Measurements from ENCODE around the gene ROS1. TPM values are rescaled to one million over a fixed set of nuclear protein-coding genes. Genes with fewer than 3 reads are reported as not detected.
A peak's percentile ranks its signal among the peaks of the same experiment; 100 is the strongest.

The ROS1 gene
- total RNA-seq, 2 donors from 2014 or later: not detected

- Mint-ChIP-seq H3K36me3 (no peaks in the 10 kb centered on the region), H3K27ac (no peak overlapping the region), H3K4me3 (no peak overlapping the region), H3K9me3 (no peaks in the 10 kb centered on the region), H3K4me1 (ENCODE audit: low read depth in 2 of 2) (no peaks in the 10 kb centered on the region), H3K27me3 (peaks cover 14 to 26% of the 10 kb centered on the region in 2 donors)
- ATAC-seq (no peak), DNase-seq (ENCODE audit: low spot score) (no peak)
These were observed 81.1 kb downstream of the ROS1 start for GRCh38 chr6:117344444-117345291.

GRCh38 chr6:117338567-117338966 is 87.2 kb downstream of the ROS1 start:
- no peak for ATAC-seq
- DNase-seq (ENCODE audit: low spot score): no peak
- no peaks in the 10 kb centered on the region for H3K36me3 Mint-ChIP-seq
- peaks cover 14 to 33% of the 10 kb centered on the region in 2 donors for H3K27me3 Mint-ChIP-seq
- no peak overlapping the region for H3K4me3 Mint-ChIP-seq
- H3K9me3 Mint-ChIP-seq: no peaks in the 10 kb centered on the region
- H3K4me1 Mint-ChIP-seq (ENCODE audit: low read depth in 2 of 2): no peaks in the 10 kb centered on the region
- no peak overlapping the region for H3K27ac Mint-ChIP-seq

- ATAC-seq: no peak
- no peak overlapping the region for H3K27ac Mint-ChIP-seq
- peaks cover 20 to 31% of the 10 kb centered on the region in 2 donors for H3K27me3 Mint-ChIP-seq
- peaks cover 10% of the 10 kb centered on the region for H3K9me3 Mint-ChIP-seq
- H3K36me3 Mint-ChIP-seq: peaks cover 13% of the 10 kb centered on the region
- no peak overlapping the region for H3K4me3 Mint-ChIP-seq
- no peak for DNase-seq (ENCODE audit: low spot score)
- H3K4me1 Mint-ChIP-seq (ENCODE audit: low read depth in 2 of 2): no peaks in the 10 kb centered on the region
These were observed 95.8 kb downstream of the ROS1 start for GRCh38 chr6:117329926-117330325.

DNA sequence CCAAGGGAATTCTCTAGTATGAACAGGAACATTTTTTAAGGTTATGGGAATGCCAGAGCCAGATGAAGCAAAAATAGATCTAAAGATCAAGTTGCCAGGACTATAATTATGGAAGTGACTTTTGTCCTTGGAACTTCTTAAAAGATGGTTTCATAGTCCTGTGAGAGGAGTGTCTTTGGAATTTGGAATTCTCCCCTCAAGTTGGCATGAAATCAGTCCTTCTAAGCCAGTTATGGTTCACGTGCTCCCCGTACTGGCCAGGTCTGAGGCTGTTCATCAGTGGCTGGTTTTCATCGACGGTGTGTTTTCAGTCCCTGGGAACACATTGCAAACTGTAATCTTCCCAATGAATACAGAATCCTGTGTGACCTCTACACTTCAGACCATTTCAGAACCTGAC is 97.2 kb downstream of the ROS1 start:
- no peak for DNase-seq (ENCODE audit: low spot score)
- H3K4me1 Mint-ChIP-seq (ENCODE audit: low read depth in 2 of 2): no peaks in the 10 kb centered on the region
- H3K36me3 Mint-ChIP-seq: peaks cover 13% of the 10 kb centered on the region
- H3K9me3 Mint-ChIP-seq: peaks cover 10% of the 10 kb centered on the region
- no peak overlapping the region for H3K27ac Mint-ChIP-seq
- ATAC-seq: no peak
- peaks cover 22 to 30% of the 10 kb centered on the region in 2 donors for H3K27me3 Mint-ChIP-seq
- H3K4me3 Mint-ChIP-seq: no peak overlapping the region

DNA sequence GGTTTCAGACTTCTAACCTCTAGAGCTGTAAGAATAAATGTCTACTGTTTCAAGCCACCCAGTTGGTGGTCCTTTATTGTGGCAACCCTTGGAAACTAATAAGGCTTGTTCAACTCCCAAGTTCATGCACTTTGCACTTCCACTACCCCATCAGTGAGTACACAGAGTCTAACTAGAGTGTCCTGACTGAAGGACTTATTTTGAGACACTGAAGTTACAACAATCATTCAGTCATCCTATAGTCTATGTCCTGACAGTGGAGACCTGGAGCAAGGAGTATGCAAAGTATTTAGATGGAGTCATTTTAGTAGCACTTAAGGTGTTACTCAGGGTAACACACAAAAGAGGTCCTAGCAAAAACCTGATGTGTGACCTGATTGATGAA is 97.7 kb downstream of the ROS1 start:
- Mint-ChIP-seq H3K4me1 (ENCODE audit: low read depth in 2 of 2) (no peaks in the 10 kb centered on the region), H3K9me3 (peaks cover 10% of the 10 kb centered on the region), H3K27ac (no peak overlapping the region), H3K36me3 (peaks cover 13% of the 10 kb centered on the region), H3K4me3 (no peak overlapping the region), H3K27me3 (peaks cover 22 to 25% of the 10 kb centered on the region in 2 donors)
- no peak for DNase-seq (ENCODE audit: low spot score)
- ATAC-seq: no peak

- no peak for DNase-seq (ENCODE audit: low spot score)
- no peak for ATAC-seq
- peaks cover 5% of the 10 kb centered on the region for H3K9me3 Mint-ChIP-seq
- peaks cover 19 to 25% of the 10 kb centered on the region in 2 donors for H3K27me3 Mint-ChIP-seq
- H3K27ac Mint-ChIP-seq: no peak overlapping the region
- peaks cover 7% of the 10 kb centered on the region for H3K36me3 Mint-ChIP-seq
- no peak overlapping the region for H3K4me3 Mint-ChIP-seq
- no peaks in the 10 kb centered on the region for H3K4me1 Mint-ChIP-seq (ENCODE audit: low read depth in 2 of 2)
These were observed 98.4 kb downstream of the ROS1 start for GRCh38 chr6:117327149-117328004.

DNA sequence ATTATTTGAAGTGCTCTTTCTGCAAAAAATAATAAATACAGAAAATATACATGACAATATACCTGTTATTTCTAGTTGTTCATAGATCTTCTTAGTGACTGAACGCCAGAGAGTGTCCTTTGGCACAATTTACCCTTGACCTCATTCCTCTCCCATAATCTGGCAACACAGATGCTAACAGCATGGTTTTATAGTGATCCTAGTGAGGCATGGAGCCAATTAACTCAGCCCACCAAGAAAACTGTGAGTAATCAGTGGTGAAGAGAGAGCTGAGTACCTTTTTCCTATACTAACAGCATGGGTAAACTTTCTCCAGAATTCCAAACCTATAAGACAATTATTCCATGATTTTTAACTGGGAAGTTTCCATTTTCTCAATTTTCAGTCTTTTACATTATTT is 99.3 kb downstream of the ROS1 start:
- H3K27ac Mint-ChIP-seq: no peak overlapping the region
- ATAC-seq: no peak
- DNase-seq (ENCODE audit: low spot score): no peak
- H3K9me3 Mint-ChIP-seq: no peaks in the 10 kb centered on the region
- H3K27me3 Mint-ChIP-seq: peaks cover 12 to 18% of the 10 kb centered on the region in 2 donors
- H3K36me3 Mint-ChIP-seq: no peaks in the 10 kb centered on the region
- H3K4me3 Mint-ChIP-seq: no peak overlapping the region
- no peaks in the 10 kb centered on the region for H3K4me1 Mint-ChIP-seq (ENCODE audit: low read depth in 2 of 2)

- H3K27ac Mint-ChIP-seq: no peak overlapping the region
- ATAC-seq (no peak), DNase-seq (ENCODE audit: low spot score) (no peak)
- H3K9me3 Mint-ChIP-seq: no peaks in the 10 kb centered on the region
- peaks cover 18 to 28% of the 10 kb centered on the region in 2 donors for H3K27me3 Mint-ChIP-seq
- no peaks in the 10 kb centered on the region for H3K36me3 Mint-ChIP-seq
- no peaks in the 10 kb centered on the region for H3K4me1 Mint-ChIP-seq (ENCODE audit: low read depth in 2 of 2)
- H3K4me3 Mint-ChIP-seq: no peak overlapping the region
These were observed 108.5 kb downstream of the ROS1 start for GRCh38 chr6:117317261-117317660.

DNA sequence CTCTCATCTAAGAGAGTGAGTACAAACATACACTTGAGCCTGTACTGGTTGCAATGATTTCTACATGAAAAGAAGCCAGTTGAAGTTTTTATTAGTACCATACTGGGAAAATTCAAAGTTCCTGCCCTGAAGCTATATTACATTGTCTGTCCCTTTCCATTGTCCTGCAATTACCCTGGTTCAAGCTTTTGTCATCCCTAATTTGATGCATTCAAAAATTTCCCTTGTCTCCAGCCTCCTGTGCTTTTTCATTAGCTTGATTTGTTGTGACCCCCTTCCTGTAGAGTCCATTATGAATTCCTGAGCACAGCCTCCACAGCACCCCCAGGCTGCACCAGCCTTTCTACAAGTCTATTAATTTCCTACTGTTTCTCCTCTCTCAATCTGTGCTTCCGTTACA is 114.0 kb downstream of the ROS1 start:
- H3K9me3 Mint-ChIP-seq: no peaks in the 10 kb centered on the region
- ATAC-seq (no peak), DNase-seq (ENCODE audit: low spot score) (no peak)
- H3K4me3 Mint-ChIP-seq: no peak overlapping the region
- H3K27me3 Mint-ChIP-seq: peaks cover 18 to 42% of the 10 kb centered on the region in 2 donors
- H3K4me1 Mint-ChIP-seq (ENCODE audit: low read depth in 2 of 2): no peaks in the 10 kb centered on the region
- H3K27ac Mint-ChIP-seq: no peak overlapping the region
- H3K36me3 Mint-ChIP-seq: no peaks in the 10 kb centered on the region

GRCh38 chr6:117311310-117311709 is 114.4 kb downstream of the ROS1 start:
- peaks cover 18 to 42% of the 10 kb centered on the region in 2 donors for H3K27me3 Mint-ChIP-seq
- H3K4me1 Mint-ChIP-seq (ENCODE audit: low read depth in 2 of 2): no peaks in the 10 kb centered on the region
- no peak overlapping the region for H3K27ac Mint-ChIP-seq
- no peaks in the 10 kb centered on the region for H3K36me3 Mint-ChIP-seq
- DNase-seq (ENCODE audit: low spot score): no peak
- no peak for ATAC-seq
- H3K9me3 Mint-ChIP-seq: no peaks in the 10 kb centered on the region
- H3K4me3 Mint-ChIP-seq: no peak overlapping the region

- no peak for DNase-seq (ENCODE audit: low spot score)
- Mint-ChIP-seq H3K27me3 (peaks cover 11 to 26% of the 10 kb centered on the region in 2 donors), H3K9me3 (no peaks in the 10 kb centered on the region), H3K4me3 (no peak overlapping the region), H3K36me3 (no peaks in the 10 kb centered on the region), H3K4me1 (ENCODE audit: low read depth in 2 of 2) (no peaks in the 10 kb centered on the region), H3K27ac (no peak overlapping the region)
- no peak for ATAC-seq
These were observed 116.1 kb downstream of the ROS1 start for GRCh38 chr6:117309611-117310010.

DNA sequence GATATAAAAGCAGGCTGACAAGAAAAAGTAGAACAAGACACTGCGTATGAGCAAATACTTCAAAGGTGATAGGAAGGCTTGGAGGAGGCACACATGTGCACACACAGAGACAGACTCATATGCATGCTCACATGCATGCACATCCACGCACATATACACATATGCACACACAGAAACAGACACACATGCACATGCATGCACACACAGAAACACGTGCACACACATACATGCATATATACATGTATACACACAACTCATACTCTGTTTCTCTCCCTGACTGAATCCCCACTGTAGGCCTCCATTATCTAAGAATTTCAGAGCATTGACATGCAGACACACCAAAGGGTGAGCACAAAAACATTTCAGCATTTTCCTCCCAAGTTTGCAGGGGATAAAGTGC is 116.7 kb downstream of the ROS1 start:
- Mint-ChIP-seq H3K4me3 (no peak overlapping the region), H3K9me3 (no peaks in the 10 kb centered on the region), H3K27me3 (peaks cover 11 to 20% of the 10 kb centered on the region in 2 donors), H3K4me1 (ENCODE audit: low read depth in 2 of 2) (no peaks in the 10 kb centered on the region), H3K36me3 (no peaks in the 10 kb centered on the region), H3K27ac (no peak overlapping the region)
- ATAC-seq (peak; percentile 36 to 41), DNase-seq (ENCODE audit: low spot score) (no peak)

- no peaks in the 10 kb centered on the region for H3K9me3 Mint-ChIP-seq
- no peaks in the 10 kb centered on the region for H3K4me1 Mint-ChIP-seq (ENCODE audit: low read depth in 2 of 2)
- DNase-seq (ENCODE audit: low spot score) (no peak), ATAC-seq (no peak)
- H3K27me3 Mint-ChIP-seq: peaks cover 14 to 27% of the 10 kb centered on the region in 2 donors
- H3K36me3 Mint-ChIP-seq: no peaks in the 10 kb centered on the region
- no peak overlapping the region for H3K4me3 Mint-ChIP-seq
- no peak overlapping the region for H3K27ac Mint-ChIP-seq
These were observed 118.1 kb downstream of the ROS1 start for GRCh38 chr6:117307655-117308054.

DNA sequence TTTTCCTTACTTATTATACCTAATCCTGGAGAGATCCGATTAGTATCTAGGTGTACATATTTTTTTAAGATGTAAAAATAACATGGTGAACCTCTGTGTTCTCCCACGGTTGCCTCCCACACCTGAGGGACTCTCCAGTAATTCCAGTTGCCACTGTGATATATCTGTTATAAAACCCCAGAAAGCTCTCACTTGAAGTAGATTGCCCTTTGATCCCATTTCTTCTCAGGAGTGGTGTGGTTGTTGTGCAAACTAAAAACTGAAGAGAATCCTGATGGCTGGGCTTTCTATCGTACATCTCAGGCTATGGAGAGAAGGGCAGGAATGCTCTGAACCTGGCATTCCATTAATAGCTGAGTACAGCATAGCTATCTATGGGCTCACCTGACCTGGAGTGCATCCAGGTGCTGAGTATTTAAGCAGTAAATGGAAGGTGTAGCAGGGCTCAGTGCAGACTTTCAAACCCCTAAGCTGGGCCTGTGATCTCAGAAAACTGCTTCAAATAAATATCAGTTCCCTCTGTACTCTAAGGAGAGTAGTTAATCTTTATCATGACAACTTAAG is 119.4 kb downstream of the ROS1 start:
- Mint-ChIP-seq H3K4me1 (ENCODE audit: low read depth in 2 of 2) (no peaks in the 10 kb centered on the region), H3K9me3 (no peaks in the 10 kb centered on the region), H3K27me3 (peaks cover 7 to 18% of the 10 kb centered on the region in 2 donors), H3K4me3 (no peak overlapping the region), H3K27ac (no peak overlapping the region), H3K36me3 (no peaks in the 10 kb centered on the region)
- DNase-seq (ENCODE audit: low spot score) (no peak), ATAC-seq (no peak)
